GM23338 (cell line): ENCODE measurements around the gene USPL1. TPM values are rescaled to one million over a fixed set of nuclear protein-coding genes. Genes with fewer than 3 reads are reported as not detected.

Experiments used
- ATAC-seq: fragments of 200-7000 bp; cut with Tn5 transposase; 3 replicates; pipeline ENCODE4 v1.9.1; 2020
- DNase-seq: peaks from one replicate; pipeline ENCODE4 v3.0.0-alpha.2; 2015; ENCODE audit warnings: low spot score
- H2AFZ ChIP-seq: fragments of 200-600 bp; sonication (generic); 2 replicates; pipeline ENCODE4 v1.8.0; 2016; ENCODE audit warnings: antibody characterized with exemption, mild to moderate bottlenecking, moderate library complexity
- H3F3A ChIP-seq: fragments of 200-600 bp; sonication (generic); replicated peaks from 2 replicates; pipeline ENCODE4 v1.8.0; 2017; ENCODE audit warnings: antibody characterized with exemption, mixed run types, low read depth
- H3K27ac ChIP-seq: fragments of 200-600 bp; sonication (generic); 2 replicates; pipeline ENCODE4 v1.6.1; 2016; ENCODE audit warnings: low read depth
- H3K27me3 ChIP-seq: fragments of 200-600 bp; sonication (generic); 2 replicates; pipeline ENCODE4 v1.8.0; 2016; ENCODE audit warnings: mild to moderate bottlenecking, mixed run types, moderate library complexity; ENCODE audit not compliant: insufficient read depth
- H3K36me3 ChIP-seq: fragments of 200-600 bp; sonication (generic); 2 replicates; pipeline ENCODE4 v1.8.0; 2016; ENCODE audit warnings: mild to moderate bottlenecking; ENCODE audit not compliant: insufficient read depth
- H3K4me1 ChIP-seq: fragments of 200-600 bp; sonication (generic); 2 replicates; pipeline ENCODE4 v1.8.0; 2016; ENCODE audit warnings: mild to moderate bottlenecking, moderate library complexity; ENCODE audit not compliant: insufficient read depth
- H3K4me2 ChIP-seq: fragments of 200-600 bp; sonication (generic); 2 replicates; pipeline ENCODE4 v1.7.1; 2017; ENCODE audit warnings: mixed run types
- H3K4me3 ChIP-seq: fragments of 200-600 bp; sonication (generic); 2 replicates; pipeline ENCODE4 v1.6.1; 2016; ENCODE audit warnings: mixed run types
- H3K79me2 ChIP-seq: fragments of 200-600 bp; sonication (generic); replicated peaks from 2 replicates; pipeline ENCODE4 v1.8.0; 2017; ENCODE audit warnings: mild to moderate bottlenecking; ENCODE audit not compliant: insufficient read depth
- H3K9me2 ChIP-seq: fragments of 200-600 bp; sonication (generic); 2 replicates; pipeline ENCODE4 v1.8.0; 2017; ENCODE audit not compliant: insufficient read depth
- H4K20me1 ChIP-seq: fragments of 200-600 bp; sonication (generic); replicated peaks from 2 replicates; pipeline ENCODE4 v1.8.0; 2017; ENCODE audit warnings: mild to moderate bottlenecking; ENCODE audit not compliant: insufficient read depth
- H3K27ac Mint-ChIP-seq: 2 replicates; pipeline ENCODE4 v1.8.0; 2020; ENCODE audit warnings: inconsistent platforms, mild to moderate bottlenecking, moderate library complexity, mixed read lengths
- H3K27me3 Mint-ChIP-seq: 3 replicates; pipeline ENCODE4 v1.8.0; 2022; ENCODE audit warnings: low read depth, mild to moderate bottlenecking, moderate library complexity, mixed read lengths, inconsistent platforms; ENCODE audit not compliant: insufficient read depth, poor library complexity
- H3K36me3 Mint-ChIP-seq: 3 replicates; pipeline ENCODE4 v1.8.0; 2021; ENCODE audit warnings: low read depth, mild to moderate bottlenecking, inconsistent platforms, moderate library complexity, mixed read lengths
- H3K4me1 Mint-ChIP-seq: 3 replicates; pipeline ENCODE4 v1.8.0; 2020; ENCODE audit warnings: mild to moderate bottlenecking, inconsistent platforms, mixed read lengths
- H3K4me3 Mint-ChIP-seq: 3 replicates; pipeline ENCODE4 v1.8.0; 2021; ENCODE audit warnings: moderate library complexity, mild to moderate bottlenecking, inconsistent platforms, mixed read lengths
- H3K9me3 Mint-ChIP-seq: 3 replicates; pipeline ENCODE4 v1.8.0; 2020; ENCODE audit warnings: moderate library complexity, mild to moderate bottlenecking, inconsistent platforms, mixed read lengths
- CREB1 ChIP-seq: fragments of 250-450 bp; sonication (Bioruptor Pico); IDR thresholded peaks from 2 replicates; pipeline ENCODE4 v1.5.0; 2020; ENCODE audit warnings: low read depth, mild to moderate bottlenecking, moderate library complexity
- EZH2 ChIP-seq: fragments of 200-600 bp; sonication (generic); IDR thresholded peaks from one replicate; pipeline ENCODE4 v1.8.0; 2017; ENCODE audit warnings: antibody characterized with exemption, mild to moderate bottlenecking, low read depth; ENCODE audit not compliant: unreplicated experiment
- EZH2phosphoT487 ChIP-seq: fragments of 200-600 bp; sonication (generic); IDR thresholded peaks from one replicate; pipeline ENCODE4 v1.8.1; 2018; ENCODE audit warnings: antibody characterized with exemption; ENCODE audit not compliant: unreplicated experiment
- NANOG ChIP-seq: IDR thresholded peaks from 2 replicates; pipeline ENCODE4 v1.6.1; 2016; ENCODE audit warnings: antibody characterized with exemption, borderline replicate concordance
- POLR2AphosphoS5 ChIP-seq: IDR thresholded peaks from 2 replicates; pipeline ENCODE4 v1.6.1; 2016; ENCODE audit warnings: antibody characterized with exemption, low read depth
- STAT1 ChIP-seq: IDR thresholded peaks from one replicate; pipeline ENCODE4 v1.6.1; 2016; ENCODE audit warnings: antibody characterized with exemption; ENCODE audit not compliant: unreplicated experiment
- ZNF114 ChIP-seq: fragments of 250-450 bp; sonication (Bioruptor Pico); IDR thresholded peaks from 2 replicates; pipeline ENCODE4 v1.5.0; 2020; ENCODE audit warnings: mild to moderate bottlenecking, moderate library complexity
- long read RNA-seq: library from polyadenylated mRNA; unstranded; transcript quantifications from one replicate; pipeline ENCODE4 v2.0.0, GENCODE V29; 2020; ENCODE audit not compliant: unreplicated experiment
- polyA plus RNA-seq: library from polyadenylated mRNA; unstranded; fragments of >200 nt; fragmentation: Nextera tagmentation; extraction: Ambion mirVana; gene quantifications from 2 replicates; pipeline ENCODE4 v1.2.1, GENCODE V29; 2016
- total RNA-seq: library from RNA; depleted of rRNA; stranded (reverse); fragments of >200 nt; shearing (Covaris generic); gene quantifications from 2 replicates; pipeline ENCODE4 v1.2.3, GENCODE V29; 2014; rRNA removed
- TF ChIP-seq, protein P1 (sequence below), 2 experiments: fragments of 200-600 bp in 1 of 2; sonication (generic) in 1 of 2; conservative IDR thresholded peaks; 2 replicates each; pipeline versions ENCODE4 v1.5.1 to v1.6.1; 2016 to 2017; ENCODE audit warnings: antibody characterized with exemption in 2 of 2, low read depth in 2 of 2, mild to moderate bottlenecking in 2 of 2, moderate library complexity in 1 of 2
- TF ChIP-seq, protein P2 (sequence below): IDR thresholded peaks from 2 replicates; pipeline ENCODE4 v1.6.1; 2016; ENCODE audit warnings: antibody characterized with exemption

The USPL1 gene
- total RNA-seq (17.9 and 24.1 TPM in 2 replicates), polyA plus RNA-seq (9.4 and 12.4 TPM in 2 replicates)
- long read RNA-seq, partial matches to known transcripts, result 0 of 2 reads
- long read RNA-seq, other reads (novel, unspliced or antisense), result 2 of 2 reads

- no peak within 1 kb of the TSS for H3K27ac Mint-ChIP-seq
- H3K27me3 ChIP-seq, result no peaks in the 10 kb centered on the region
- peaks cover 9% of the 10 kb centered on the region; the same call in 2 of the 3 replicates for H3K4me1 Mint-ChIP-seq
- H3K36me3 ChIP-seq, result peaks cover 3% of the 10 kb centered on the region; the same call in 1 of the 2 replicates
- ATAC-seq, result peak; percentile 94
- TF ChIP-seq CREB1 (CRISPR knock-in tag), result peak; percentile 89
- no peak for TF ChIP-seq NANOG
- peak; percentile 93 for TF ChIP-seq POLR2AphosphoS5
- TF ChIP-seq, protein P1, sequence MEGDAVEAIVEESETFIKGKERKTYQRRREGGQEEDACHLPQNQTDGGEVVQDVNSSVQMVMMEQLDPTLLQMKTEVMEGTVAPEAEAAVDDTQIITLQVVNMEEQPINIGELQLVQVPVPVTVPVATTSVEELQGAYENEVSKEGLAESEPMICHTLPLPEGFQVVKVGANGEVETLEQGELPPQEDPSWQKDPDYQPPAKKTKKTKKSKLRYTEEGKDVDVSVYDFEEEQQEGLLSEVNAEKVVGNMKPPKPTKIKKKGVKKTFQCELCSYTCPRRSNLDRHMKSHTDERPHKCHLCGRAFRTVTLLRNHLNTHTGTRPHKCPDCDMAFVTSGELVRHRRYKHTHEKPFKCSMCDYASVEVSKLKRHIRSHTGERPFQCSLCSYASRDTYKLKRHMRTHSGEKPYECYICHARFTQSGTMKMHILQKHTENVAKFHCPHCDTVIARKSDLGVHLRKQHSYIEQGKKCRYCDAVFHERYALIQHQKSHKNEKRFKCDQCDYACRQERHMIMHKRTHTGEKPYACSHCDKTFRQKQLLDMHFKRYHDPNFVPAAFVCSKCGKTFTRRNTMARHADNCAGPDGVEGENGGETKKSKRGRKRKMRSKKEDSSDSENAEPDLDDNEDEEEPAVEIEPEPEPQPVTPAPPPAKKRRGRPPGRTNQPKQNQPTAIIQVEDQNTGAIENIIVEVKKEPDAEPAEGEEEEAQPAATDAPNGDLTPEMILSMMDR (conservative IDR thresholded peaks at IDR 0.05; ENCODE audit: low read depth in 2 of 2), result 0 out of 4 replicates have a peak, but pooled peaks of 1 of the 2 experiments have one; percentile 0
- TF ChIP-seq, protein P2, sequence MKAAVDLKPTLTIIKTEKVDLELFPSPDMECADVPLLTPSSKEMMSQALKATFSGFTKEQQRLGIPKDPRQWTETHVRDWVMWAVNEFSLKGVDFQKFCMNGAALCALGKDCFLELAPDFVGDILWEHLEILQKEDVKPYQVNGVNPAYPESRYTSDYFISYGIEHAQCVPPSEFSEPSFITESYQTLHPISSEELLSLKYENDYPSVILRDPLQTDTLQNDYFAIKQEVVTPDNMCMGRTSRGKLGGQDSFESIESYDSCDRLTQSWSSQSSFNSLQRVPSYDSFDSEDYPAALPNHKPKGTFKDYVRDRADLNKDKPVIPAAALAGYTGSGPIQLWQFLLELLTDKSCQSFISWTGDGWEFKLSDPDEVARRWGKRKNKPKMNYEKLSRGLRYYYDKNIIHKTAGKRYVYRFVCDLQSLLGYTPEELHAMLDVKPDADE, result peak; percentile 82
- peak; percentile 54; the same call in 1 of the 2 replicates for TF ChIP-seq ZNF114
- peak within 1 kb of the TSS; percentile 98 for H3K27ac ChIP-seq
- no peaks in the 10 kb centered on the region for H3K27me3 Mint-ChIP-seq
- peak; percentile 96 for DNase-seq
- 0 out of 2 replicates have a peak, but pooled peaks cover 6% of the 10 kb centered on the region for H4K20me1 ChIP-seq
- H3K4me2 ChIP-seq, result peak within 1 kb of the TSS; percentile 89
- H3K36me3 Mint-ChIP-seq, result peaks cover 9% of the 10 kb centered on the region; the same call in 2 of the 3 replicates
- peak within 1 kb of the TSS; percentile 96 for H2AFZ ChIP-seq
- H3K9me2 ChIP-seq, result no peaks in the 10 kb centered on the region
- H3K4me3 Mint-ChIP-seq, result no peak within 1 kb of the TSS
- no peaks in the 10 kb centered on the region for H3K9me3 Mint-ChIP-seq
- peak within 1 kb of the TSS; percentile 59 for H3K4me3 ChIP-seq
- peaks cover 14% of the 10 kb centered on the region for H3K4me1 ChIP-seq
- H3F3A ChIP-seq, result no peaks in the 10 kb centered on the region
- H3K79me2 ChIP-seq, result peaks cover 78% of the 10 kb centered on the region
Measured at GRCh38 chr13:30617315-30618185, at the start of gene USPL1. TSS of gene USPL1 (plus strand) at chr13:30617920. CDS start at chr13:30621141, 3,221 bp downstream.

DNA sequence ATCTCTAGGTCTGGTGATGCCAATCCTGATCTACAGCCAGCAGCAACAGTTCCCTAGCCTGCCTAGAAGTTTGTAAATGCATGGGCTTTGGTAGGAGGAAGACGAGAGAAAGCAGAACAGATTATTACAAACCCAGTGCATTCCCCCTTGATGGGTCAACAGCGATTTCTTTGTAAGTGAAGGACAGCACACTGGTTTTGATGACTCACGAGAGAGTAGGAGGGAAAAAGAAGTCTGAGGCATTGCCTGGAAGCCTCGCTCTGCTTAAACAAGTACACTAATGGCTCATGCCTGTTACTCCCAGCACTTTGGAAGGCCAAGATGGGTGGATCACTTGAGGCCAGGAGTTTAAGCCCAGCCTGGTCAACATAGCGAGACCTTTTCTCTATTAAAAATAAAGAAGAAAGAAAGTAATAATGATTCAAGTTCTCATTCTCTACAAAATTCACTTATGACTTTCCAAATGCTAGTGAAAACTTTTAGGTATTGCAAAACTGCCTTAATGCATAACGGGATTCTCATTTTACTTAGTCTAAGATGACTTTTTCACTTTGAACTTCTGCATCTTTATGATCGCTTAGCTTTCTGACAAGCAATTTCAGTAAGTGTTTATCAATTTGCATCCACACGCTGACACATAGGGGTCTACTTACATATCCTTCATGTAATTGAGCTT, 47.7 kb upstream of the USPL1 start:
- H3K4me2 ChIP-seq, result no peak overlapping the region
- H3F3A ChIP-seq, result no peaks in the 10 kb centered on the region
- peaks cover 4% of the 10 kb centered on the region; the same call in 1 of the 2 replicates for H3K4me1 ChIP-seq
- peak overlapping the region; percentile 29; the same call in 1 of the 2 replicates for H2AFZ ChIP-seq
- no peak overlapping the region for H3K4me3 ChIP-seq
- H3K4me1 Mint-ChIP-seq, result peaks cover 18% of the 10 kb centered on the region
- no peaks in the 10 kb centered on the region for H3K9me2 ChIP-seq
- peak; percentile 17 for DNase-seq
- H3K27ac ChIP-seq, result no peak overlapping the region; the same call in 1 of the 2 replicates
- no peak overlapping the region; the same call in 1 of the 2 replicates for H3K27ac Mint-ChIP-seq
- H3K27me3 ChIP-seq, result no peaks in the 10 kb centered on the region
- H3K36me3 ChIP-seq, result no peaks in the 10 kb centered on the region
- no peaks in the 10 kb centered on the region for H3K79me2 ChIP-seq
- H3K36me3 Mint-ChIP-seq, result no peaks in the 10 kb centered on the region
- peak; percentile 56 for ATAC-seq
- H4K20me1 ChIP-seq, result no peaks in the 10 kb centered on the region
- H3K4me3 Mint-ChIP-seq, result no peak overlapping the region
- no peaks in the 10 kb centered on the region for H3K27me3 Mint-ChIP-seq
- no peaks in the 10 kb centered on the region for H3K9me3 Mint-ChIP-seq
- TF ChIP-seq POLR2AphosphoS5 (no peak), ZNF114 (no peak), NANOG (no peak), EZH2phosphoT487 (no peak), EZH2 (no peak), STAT1 (no peak)
- TF ChIP-seq, protein P2, result no peak
